H1 (cell line): Measurements from ENCODE around the gene QSOX2. TPM values are rescaled to one million over a fixed set of nuclear protein-coding genes. Genes with fewer than 3 reads are reported as not detected.

Experiments used
- ATF2 ChIP-seq: IDR thresholded peaks from 2 replicates; pipeline ENCODE4 v1.6.1; 2012; ENCODE audit warnings: low read length, inconsistent platforms
- BCL11A ChIP-seq, 2 experiments: IDR thresholded peaks; one replicate each; pipeline ENCODE4 v1.6.1; 2011; ENCODE audit warnings: low read depth in 2 of 2, low read length in 2 of 2, mild to moderate bottlenecking in 2 of 2
- RBBP5 ChIP-seq: IDR thresholded peaks from 2 replicates; pipeline ENCODE4 v1.7.1; 2012; ENCODE audit warnings: low read depth, mild to moderate bottlenecking, inconsistent platforms, low read length, moderate library complexity, borderline replicate concordance
- SIN3A ChIP-seq, 2 experiments: IDR thresholded peaks in 1 of 2; conservative IDR thresholded peaks in 1 of 2; 2 replicates each; pipeline ENCODE4 v1.6.1; 2011 to 2012; ENCODE audit warnings: low read length in 2 of 2, improper control_type of control experiment in 1 of 2, low read depth in 1 of 2, mild to moderate bottlenecking in 1 of 2
- SP1 ChIP-seq: IDR thresholded peaks from 2 replicates; pipeline ENCODE4 v1.6.1; 2011; ENCODE audit warnings: low read depth, low read length
- SUZ12 ChIP-seq: fragments of 200-600 bp; sonication (generic); IDR thresholded peaks from 2 replicates; pipeline ENCODE4 v1.6.1; 2012; ENCODE audit warnings: mild to moderate bottlenecking, inconsistent platforms, low read length, moderate library complexity, mixed read lengths
- polyA plus RNA-seq, 7 experiments: library from polyadenylated mRNA; depleted of rRNA in 3 of 7; stranded (reverse) in 5 of 7; unstranded in 2 of 7; fragments of >200 nt in 5 of 7; fragments of 200-250 nt in 2 of 7; gene quantifications; 1 replicate in 5 of 7; 2 replicates in 1 of 7; 4 replicates in 1 of 7; pipeline versions ENCODE4 v1.2.1 to v1.2.3, GENCODE V29; 2011 to 2013; ENCODE audit warnings: missing spikeins in 2 of 7, mixed read lengths in 2 of 7
- total RNA-seq: library from RNA; stranded (reverse); fragmentation: NEBNext Ultra II Directional; extraction: Animal tissue kit (Norgen Biotek cat#: 25700); gene quantifications from 2 replicates; pipeline ENCODE4 v1.2.1, GENCODE V29; 2021

Gene QSOX2
- total and polyA plus RNA-seq, 2 of the 8 experiments (the other 6 are each of a cell fraction or from before 2014, with no cell fraction given) = 18.0 to 28.6 TPM

- TF ChIP-seq RBBP5 (no peak), SIN3A (conservative IDR thresholded peaks at IDR 0.05 in 1 of 2, IDR thresholded peaks at IDR 0.05 in 1 of 2; ENCODE audit: low read depth in 1 of 2, low read length in 2 of 2) (no peak), SUZ12 (no peak), BCL11A (IDR thresholded peaks at IDR 0.05; ENCODE audit: low read depth in 2 of 2, low read length in 2 of 2) (no peak), SP1 (no peak), ATF2 (no peak)
Measured at GRCh38 chr9:136186386-136186785, 59.2 kb downstream of the QSOX2 start (continued).
